ENCODE data around the gene KCNJ15.

KCNJ15 gene

GRCh38 chr21:38280454-38280853 is 23.7 kb downstream of the KCNJ15 start:
- no peaks in the 10 kb centered on the region for H3K27me3 ChIP-seq
- no peak for TF ChIP-seq CTCF (IDR thresholded peaks at IDR 0.05)
- no peak overlapping the region for H3K4me3 ChIP-seq
- H3K9me3 ChIP-seq, result no peaks in the 10 kb centered on the region
- no peaks in the 10 kb centered on the region for H3K36me3 ChIP-seq
- no peak for DNase-seq
- H3K27ac ChIP-seq, result no peak overlapping the region
- H3K4me1 ChIP-seq, result no peaks in the 10 kb centered on the region
- intact Hi-C loops (cut with DNase I; ENCODE audit: low total_unique reads), result no loop called here

GRCh38 chr21:38280867-38281266 is 24.1 kb downstream of the KCNJ15 start:
- no peaks in the 10 kb centered on the region for H3K36me3 ChIP-seq
- DNase-seq, result no peak
- intact Hi-C loops (cut with DNase I; ENCODE audit: low total_unique reads), result no loop called here
- no peaks in the 10 kb centered on the region for H3K4me1 ChIP-seq
- no peak for TF ChIP-seq CTCF (IDR thresholded peaks at IDR 0.05)
- no peak overlapping the region for H3K4me3 ChIP-seq
- no peaks in the 10 kb centered on the region for H3K27me3 ChIP-seq
- H3K27ac ChIP-seq, result no peak overlapping the region
- no peaks in the 10 kb centered on the region for H3K9me3 ChIP-seq

GRCh38 chr21:38282921-38283320 is 26.1 kb downstream of the KCNJ15 start:
- Histone ChIP-seq H3K9me3 (no peaks in the 10 kb centered on the region), H3K27ac (no peak overlapping the region), H3K36me3 (no peaks in the 10 kb centered on the region), H3K4me1 (peaks cover 0 to 13% (median 0%) of the 10 kb centered on the region in 4 donors), H3K27me3 (no peaks in the 10 kb centered on the region), H3K4me3 (no peak overlapping the region)
- no peak for DNase-seq
- intact Hi-C loops (cut with DNase I; ENCODE audit: low total_unique reads), result no loop called here
- TF ChIP-seq CTCF (IDR thresholded peaks at IDR 0.05), result no peak

GRCh38 chr21:38284216-38284615 is 27.4 kb downstream of the KCNJ15 start:
- H3K27ac ChIP-seq, result no peak overlapping the region
- no peak for DNase-seq
- intact Hi-C loops (cut with DNase I; ENCODE audit: low total_unique reads), result no loop called here
- peaks cover 0 to 13% (median 0%) of the 10 kb centered on the region in 4 donors for H3K4me1 ChIP-seq
- no peak overlapping the region for H3K4me3 ChIP-seq
- H3K27me3 ChIP-seq, result no peaks in the 10 kb centered on the region
- TF ChIP-seq CTCF (IDR thresholded peaks at IDR 0.05), result no peak
- H3K9me3 ChIP-seq, result no peaks in the 10 kb centered on the region
- H3K36me3 ChIP-seq, result no peaks in the 10 kb centered on the region

- Histone ChIP-seq H3K27ac (no peak overlapping the region), H3K9me3 (no peaks in the 10 kb centered on the region), H3K4me1 (peaks cover 0 to 13% (median 0%) of the 10 kb centered on the region in 4 donors), H3K27me3 (no peaks in the 10 kb centered on the region), H3K36me3 (no peaks in the 10 kb centered on the region), H3K4me3 (no peak overlapping the region)
- no peak for DNase-seq
- no peak for TF ChIP-seq CTCF (IDR thresholded peaks at IDR 0.05)
- intact Hi-C loops (cut with DNase I; ENCODE audit: low total_unique reads), result no loop called here
Measured at GRCh38 chr21:38286739-38287471, 30.1 kb downstream of the KCNJ15 start.
